CD4-positive, alpha-beta T cell treated with Interferon alpha-2 for 1 hour (primary cell): ENCODE results near the gene NR3C1.
A peak's percentile ranks its signal among the peaks of the same experiment; 100 is the strongest.

Source experiments
- DNase-seq, 2 donors: peaks; one replicate each; pipeline ENCODE4 v3.0.0-alpha.2; 2020 to 2022

The NR3C1 gene

DNA sequence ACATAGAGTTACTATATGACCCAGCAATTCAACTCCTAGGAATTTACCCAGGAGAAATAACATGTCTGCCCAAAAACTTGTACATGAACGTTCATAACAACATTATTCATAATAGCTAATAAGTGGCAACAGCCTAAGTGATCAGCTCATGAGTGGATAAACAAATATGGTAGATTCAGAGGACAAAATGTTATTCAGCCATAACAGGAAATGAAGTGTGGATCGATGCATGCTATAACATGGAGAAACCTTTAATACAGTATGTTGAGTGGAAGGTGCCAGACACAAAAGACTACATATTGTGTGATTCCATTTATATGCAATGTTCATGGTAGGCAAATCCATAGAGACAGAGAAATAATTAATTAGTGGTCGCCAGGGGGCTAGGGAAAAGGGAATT lies 22.3 kb upstream of the NR3C1 start:
- DNase-seq: no peak

DNA sequence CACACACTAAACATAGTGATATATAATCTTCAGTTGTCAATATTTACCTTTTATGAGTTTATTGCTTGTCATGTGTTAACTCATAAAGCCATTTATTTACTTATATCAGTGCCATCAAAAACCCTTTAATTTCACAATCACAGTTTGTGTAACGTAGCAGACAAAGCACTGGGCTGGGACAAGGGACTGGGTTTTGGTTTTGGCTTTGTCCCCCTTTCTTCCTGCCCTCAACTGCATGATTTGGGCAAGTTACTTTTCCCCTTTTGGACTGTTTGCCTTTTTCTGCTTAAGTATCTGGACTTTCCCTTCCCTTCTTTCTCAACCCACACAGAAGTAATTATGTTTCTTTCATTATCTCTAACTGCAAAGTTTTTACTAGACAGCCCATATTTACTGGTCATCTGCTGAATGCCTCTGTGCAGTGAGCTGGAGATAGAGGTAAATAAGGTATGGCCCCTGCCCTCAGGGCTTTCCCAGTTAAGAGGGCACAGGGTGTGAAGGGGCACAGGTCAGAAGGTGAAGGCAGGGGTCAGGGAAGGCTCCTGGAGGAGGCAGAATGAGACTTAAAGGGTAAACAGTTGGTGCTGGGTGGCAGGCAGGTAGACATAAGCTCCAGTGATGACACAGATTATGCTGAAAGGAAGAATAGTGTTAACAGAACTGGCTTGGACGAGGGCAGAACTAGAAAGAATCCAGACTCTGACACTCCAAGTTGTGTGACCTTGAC lies 14.8 kb upstream of the NR3C1 start:
- DNase-seq: no peak

- DNase-seq: no peak
Measured at GRCh38 chr5:143417503-143418139, 14.1 kb upstream of the NR3C1 start.

DNA sequence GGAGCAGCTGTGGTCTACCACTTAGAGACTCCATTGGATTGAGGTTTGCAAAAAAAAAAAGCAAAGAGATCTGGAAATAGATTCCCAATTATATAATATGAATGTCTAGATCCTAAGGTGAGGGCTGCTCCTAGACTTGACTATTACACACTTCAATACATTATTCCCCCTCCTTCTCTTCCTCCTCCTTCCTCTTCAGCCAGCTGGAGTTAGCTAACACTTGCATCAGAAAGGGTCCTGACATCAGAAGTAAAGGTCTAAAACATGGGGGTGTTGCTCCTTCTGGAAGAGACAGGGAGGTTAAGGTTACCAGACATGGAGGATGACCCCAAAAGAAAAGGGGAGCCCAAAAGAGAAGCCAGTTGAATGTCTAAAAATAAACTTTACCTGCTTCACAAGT lies 12.9 kb upstream of the NR3C1 start:
- no peak for DNase-seq

- DNase-seq: no peak
Measured at GRCh38 chr5:143413958-143414669, 10.6 kb upstream of the NR3C1 start.

- no peak for DNase-seq
Measured at GRCh38 chr5:143412661-143413342, 9.3 kb upstream of the NR3C1 start.

DNA sequence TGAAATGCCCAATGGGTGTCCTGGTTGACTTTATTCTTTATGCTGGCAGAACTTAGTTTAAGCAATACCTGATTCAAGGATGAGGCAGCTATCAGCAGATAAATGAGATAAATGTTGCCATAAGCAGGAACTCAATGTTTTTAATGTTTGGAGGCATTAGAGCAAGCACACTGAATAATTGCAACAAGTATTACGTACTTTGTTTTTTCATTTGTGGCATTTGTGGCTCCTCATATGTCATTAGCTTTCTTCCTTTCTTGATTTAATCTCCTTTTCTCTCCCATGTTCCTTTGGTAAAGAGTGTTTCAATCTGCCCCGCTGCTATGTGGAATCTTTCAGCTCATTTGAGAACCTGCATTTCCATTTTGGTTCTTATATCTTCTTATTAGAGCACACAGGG lies 6.4 kb upstream of the NR3C1 start:
- DNase-seq: peak in 1 of 2 donors; percentile 30

DNA sequence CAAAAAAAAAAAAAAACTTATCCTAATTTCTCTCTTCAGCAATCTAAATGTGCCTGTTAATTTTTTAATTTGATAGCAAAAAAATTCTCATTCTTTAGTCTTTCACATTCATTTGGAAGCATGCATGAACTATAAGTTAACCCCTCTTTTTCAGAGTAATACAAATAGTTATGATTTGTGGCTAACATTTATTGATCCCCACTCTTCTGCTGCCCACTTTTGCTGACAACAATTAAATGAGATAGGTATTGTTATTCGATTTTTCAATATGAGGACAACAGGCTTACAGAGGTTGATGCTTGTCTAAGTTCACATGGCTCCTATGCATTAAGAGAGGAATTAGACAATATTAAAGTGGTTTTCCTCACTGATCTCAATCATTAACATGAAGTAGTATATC lies 2.9 kb upstream of the NR3C1 start:
- no peak for DNase-seq

DNA sequence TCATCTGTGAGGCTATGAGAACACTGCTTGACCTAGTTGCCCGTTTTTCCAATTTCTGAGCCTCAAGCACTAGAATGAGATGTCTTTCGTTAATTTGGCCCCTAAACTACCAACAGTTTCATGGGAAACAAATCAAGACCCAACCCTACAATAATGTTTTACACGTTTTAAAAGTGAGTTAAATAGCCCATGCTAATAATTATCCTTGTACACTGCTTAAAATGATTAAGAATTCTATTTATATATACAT lies 2.3 kb upstream of the NR3C1 start:
- DNase-seq: no peak

GRCh38 chr5:143405063-143405848 lies 1.8 kb upstream of the NR3C1 start:
- DNase-seq: peak; percentile 89 to 93

GRCh38 chr5:143404416-143405062 lies 1.1 kb upstream of the NR3C1 start:
- peak; percentile 78 to 79 for DNase-seq

- DNase-seq: no peak
Measured at GRCh38 chr5:143403334-143403592, 223 bp downstream of the NR3C1 start.

GRCh38 chr5:143402553-143403333 lies 743 bp downstream of the NR3C1 start:
- DNase-seq: peak; percentile 41 to 51

GRCh38 chr5:143402017-143402552 lies 1.4 kb downstream of the NR3C1 start:
- peak in 1 of 2 donors; percentile 64 for DNase-seq

GRCh38 chr5:143401227-143402016 lies 2.1 kb downstream of the NR3C1 start:
- no peak for DNase-seq

GRCh38 chr5:143400541-143401226 lies 2.8 kb downstream of the NR3C1 start:
- no peak for DNase-seq

- no peak for DNase-seq
Measured at GRCh38 chr5:143399616-143400540, 3.6 kb downstream of the NR3C1 start.

GRCh38 chr5:143398451-143399237 lies 4.8 kb downstream of the NR3C1 start:
- no peak for DNase-seq
